ENCODE results near the gene CPED1. TPM values are rescaled to one million over a fixed set of nuclear protein-coding genes. Genes with fewer than 3 reads are reported as not detected.

Gene CPED1
- total RNA-seq, 1 donor from 2014 or later = 27.3 TPM

GRCh38 chr7:121099572-121099971 lies 111.1 kb downstream of the CPED1 start:
- no peaks in the 10 kb centered on the region for H3K9me3 ChIP-seq
- no peak for DNase-seq (ENCODE audit: extremely low spot score in 2 of 2)
- no peaks in the 10 kb centered on the region for H3K36me3 ChIP-seq
- no peak for TF ChIP-seq POLR2AphosphoS5 (IDR thresholded peaks at IDR 0.05; ENCODE audit: insufficient read depth in 1 of 2, low read depth in 1 of 2)
- TF ChIP-seq CTCF (IDR thresholded peaks at IDR 0.05) = no peak
- no peak for TF ChIP-seq POLR2A (IDR thresholded peaks at IDR 0.05)
- intact Hi-C loops (cut with DNase I) = no loop called here
- no peak overlapping the region for H3K27ac ChIP-seq
- no peak overlapping the region for H3K4me3 ChIP-seq
- no peaks in the 10 kb centered on the region for H3K27me3 ChIP-seq
- no peaks in the 10 kb centered on the region for H3K4me1 ChIP-seq

GRCh38 chr7:121101083-121101482 lies 112.6 kb downstream of the CPED1 start:
- Histone ChIP-seq H3K9me3 (no peaks in the 10 kb centered on the region), H3K4me3 (no peak overlapping the region), H3K36me3 (no peaks in the 10 kb centered on the region), H3K4me1 (no peaks in the 10 kb centered on the region), H3K27ac (no peak overlapping the region), H3K27me3 (no peaks in the 10 kb centered on the region)
- TF ChIP-seq POLR2A (IDR thresholded peaks at IDR 0.05) (no peak), POLR2AphosphoS5 (IDR thresholded peaks at IDR 0.05; ENCODE audit: insufficient read depth in 1 of 2, low read depth in 1 of 2) (no peak), CTCF (IDR thresholded peaks at IDR 0.05) (no peak)
- no peak for DNase-seq (ENCODE audit: extremely low spot score in 2 of 2)
- intact Hi-C loops (cut with DNase I) = no loop called here

- intact Hi-C loops (cut with DNase I) = no loop called here
- Histone ChIP-seq H3K27me3 (no peaks in the 10 kb centered on the region), H3K4me3 (no peak overlapping the region), H3K9me3 (no peaks in the 10 kb centered on the region), H3K36me3 (no peaks in the 10 kb centered on the region), H3K4me1 (no peaks in the 10 kb centered on the region), H3K27ac (no peak overlapping the region)
- TF ChIP-seq POLR2A (IDR thresholded peaks at IDR 0.05) (no peak), POLR2AphosphoS5 (IDR thresholded peaks at IDR 0.05; ENCODE audit: insufficient read depth in 1 of 2, low read depth in 1 of 2) (no peak), CTCF (IDR thresholded peaks at IDR 0.05) (no peak)
- no peak for DNase-seq (ENCODE audit: extremely low spot score in 2 of 2)
Measured at GRCh38 chr7:121101621-121102020, 113.1 kb downstream of the CPED1 start.

GRCh38 chr7:121102619-121103018 lies 114.1 kb downstream of the CPED1 start:
- no peak for DNase-seq (ENCODE audit: extremely low spot score in 2 of 2)
- Histone ChIP-seq H3K9me3 (no peaks in the 10 kb centered on the region), H3K4me3 (no peak overlapping the region), H3K27me3 (no peaks in the 10 kb centered on the region), H3K4me1 (no peaks in the 10 kb centered on the region), H3K27ac (no peak overlapping the region), H3K36me3 (no peaks in the 10 kb centered on the region)
- intact Hi-C loops (cut with DNase I) = no loop called here
- TF ChIP-seq POLR2A (IDR thresholded peaks at IDR 0.05) (no peak), POLR2AphosphoS5 (IDR thresholded peaks at IDR 0.05; ENCODE audit: insufficient read depth in 1 of 2, low read depth in 1 of 2) (no peak), CTCF (IDR thresholded peaks at IDR 0.05) (no peak)

GRCh38 chr7:121103086-121103485 lies 114.6 kb downstream of the CPED1 start:
- Histone ChIP-seq H3K27ac (no peak overlapping the region), H3K36me3 (no peaks in the 10 kb centered on the region), H3K4me3 (no peak overlapping the region), H3K9me3 (no peaks in the 10 kb centered on the region), H3K27me3 (no peaks in the 10 kb centered on the region), H3K4me1 (no peaks in the 10 kb centered on the region)
- TF ChIP-seq CTCF (IDR thresholded peaks at IDR 0.05) (no peak), POLR2A (IDR thresholded peaks at IDR 0.05) (no peak), POLR2AphosphoS5 (IDR thresholded peaks at IDR 0.05; ENCODE audit: insufficient read depth in 1 of 2, low read depth in 1 of 2) (no peak)
- DNase-seq (ENCODE audit: extremely low spot score in 2 of 2) = no peak
- intact Hi-C loops (cut with DNase I) = no loop called here

Data from vagina (tissue), 2 donors.